GM21737 (cell line): ENCODE results near the gene HEXD.

Experiments
- ATAC-seq: cut with Tn5 transposase; IDR thresholded peaks from one replicate; pipeline ENCODE4 v1.9.1; 2021; ENCODE audit warnings: mild to moderate bottlenecking, moderate library complexity; ENCODE audit not compliant: unreplicated experiment

HEXD gene

DNA sequence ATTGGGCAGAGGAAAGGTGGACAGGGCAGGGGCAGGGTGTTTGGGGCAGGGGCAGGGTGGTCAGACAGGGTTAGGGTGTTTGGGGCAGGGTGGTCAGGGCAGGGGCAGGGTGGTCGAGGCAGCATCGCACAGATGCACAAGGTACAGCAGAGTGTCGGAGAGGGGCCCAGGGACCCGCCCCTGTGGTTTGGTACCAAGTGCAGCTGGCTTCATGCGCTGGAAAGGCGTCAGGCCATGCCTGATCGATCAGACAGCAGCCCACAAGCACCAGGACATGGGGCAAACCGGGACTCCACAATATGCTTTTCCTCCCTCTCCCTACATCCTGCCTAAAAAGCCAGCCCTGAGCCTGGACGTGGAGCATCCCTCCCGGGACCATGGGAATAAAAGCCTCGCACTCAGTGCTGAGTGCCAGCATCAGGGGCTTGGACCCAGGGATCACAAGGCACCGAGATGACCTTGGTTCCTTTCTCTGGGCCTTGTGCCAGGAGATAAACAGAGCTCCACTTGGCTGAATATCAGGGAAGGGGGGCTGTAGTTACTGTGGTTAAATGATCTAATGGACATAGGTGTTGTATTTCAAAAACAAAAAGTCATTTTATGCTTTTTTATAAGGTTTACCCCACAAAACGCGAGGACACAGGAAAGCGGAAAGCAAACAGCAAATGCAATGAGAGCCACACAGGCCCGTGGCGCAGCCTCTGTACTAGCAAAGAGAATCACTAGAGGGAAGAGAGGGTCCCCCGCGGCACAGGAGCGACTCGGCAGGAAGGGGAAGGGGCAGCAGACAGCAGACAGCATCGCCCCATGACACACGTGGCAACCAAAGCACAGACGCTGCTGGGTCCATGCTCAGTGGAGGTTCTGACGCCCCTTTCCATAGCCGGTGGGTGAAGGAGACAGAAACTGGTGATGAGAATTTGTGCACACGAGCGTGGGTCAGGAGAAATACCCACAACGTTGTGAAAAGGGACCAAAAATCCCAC is 5.3 kb upstream of the HEXD start:
- ATAC-seq = no peak

DNA sequence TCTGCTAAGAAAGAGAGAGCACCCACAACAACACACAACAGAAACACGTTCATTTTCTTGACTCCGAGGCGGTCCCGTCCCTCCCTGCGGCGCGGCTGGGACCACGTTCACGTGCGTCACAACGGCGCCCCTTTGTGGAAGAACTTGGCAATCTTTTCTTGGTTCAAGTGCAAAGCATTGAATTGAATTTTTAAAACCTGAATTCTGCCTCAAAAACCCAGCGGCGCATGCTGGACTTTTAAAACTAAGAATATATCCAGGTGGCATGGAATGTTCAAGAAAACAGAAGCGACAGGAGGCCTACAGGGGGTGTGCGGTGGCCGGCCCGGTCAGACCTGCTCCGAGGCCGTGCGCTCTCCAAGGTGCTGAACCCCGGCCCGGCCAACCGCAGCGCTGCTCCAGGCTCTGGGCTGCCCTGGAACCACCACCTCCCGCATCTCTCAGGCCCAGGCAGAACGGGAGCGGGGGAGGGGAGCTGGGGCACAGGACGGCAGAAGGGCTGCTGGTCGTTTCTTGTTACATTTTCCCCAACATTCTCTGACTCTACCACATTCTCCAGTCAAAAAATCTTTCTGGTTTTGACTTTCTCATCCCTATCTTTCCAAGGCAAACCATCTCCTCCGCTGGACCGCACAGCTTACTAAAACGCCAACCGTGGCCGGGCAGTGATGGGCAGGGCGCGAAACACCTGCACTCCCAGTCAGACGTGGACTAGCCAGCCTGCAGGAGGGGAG is 3.4 kb upstream of the HEXD start:
- no peak for ATAC-seq

DNA sequence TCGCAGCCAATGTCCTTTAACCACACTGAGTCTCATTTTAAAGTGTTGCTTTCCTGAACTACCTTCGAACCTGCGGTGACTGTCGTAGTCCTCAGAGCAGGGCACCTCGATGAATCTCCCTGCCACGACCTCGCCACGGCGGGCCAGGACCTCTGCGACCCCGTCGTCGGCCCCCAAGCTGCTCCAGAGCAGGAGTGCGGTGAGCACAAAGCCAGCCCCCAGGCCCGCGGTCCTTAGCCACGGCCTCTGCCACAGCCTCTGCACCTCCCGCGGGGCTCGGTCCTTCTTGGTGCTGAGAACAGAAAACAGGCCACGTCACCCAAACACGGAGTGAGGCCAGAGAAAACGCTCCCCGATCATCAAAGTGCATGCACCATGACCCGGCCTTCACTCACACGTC is 2.8 kb upstream of the HEXD start:
- ATAC-seq = no peak

DNA sequence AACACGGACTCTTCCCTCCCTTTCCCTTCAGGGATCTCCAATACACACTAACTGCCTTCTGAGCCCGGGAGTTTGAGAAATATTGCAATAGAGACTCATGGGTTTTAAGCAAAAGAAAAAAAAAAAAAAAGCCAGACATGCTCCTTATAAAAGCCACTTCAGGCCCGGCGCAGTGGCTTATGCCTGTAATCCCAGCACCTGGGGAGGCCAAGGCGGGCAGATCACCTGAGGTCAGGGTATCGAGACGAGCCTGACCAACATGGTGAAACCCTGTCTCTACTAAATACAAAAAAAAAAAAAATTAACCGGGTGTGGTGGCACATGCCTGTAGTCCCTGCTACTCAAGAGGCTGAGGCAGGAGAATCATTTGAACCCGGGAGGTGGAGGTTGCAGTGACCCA is 2.4 kb upstream of the HEXD start:
- no peak for ATAC-seq

DNA sequence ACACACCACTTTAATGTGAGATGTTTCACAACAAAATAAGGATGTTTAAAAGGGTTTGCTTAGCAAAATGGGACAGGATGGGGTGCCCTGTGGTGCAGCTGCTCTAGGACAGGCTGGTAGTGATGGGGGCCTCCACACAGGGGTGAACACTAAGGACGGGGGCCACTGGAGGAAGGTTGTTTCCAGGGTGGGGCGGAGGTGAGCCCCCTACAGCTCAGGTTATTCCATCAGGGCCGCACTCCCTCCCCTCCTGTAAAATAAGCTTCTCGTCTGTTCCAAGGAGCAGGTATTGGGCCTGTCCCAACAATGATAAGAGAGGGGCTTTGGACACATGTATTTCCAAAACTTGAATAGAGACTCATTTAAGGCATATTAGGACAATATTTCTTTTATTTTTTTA is 1.9 kb upstream of the HEXD start:
- ATAC-seq = no peak

DNA sequence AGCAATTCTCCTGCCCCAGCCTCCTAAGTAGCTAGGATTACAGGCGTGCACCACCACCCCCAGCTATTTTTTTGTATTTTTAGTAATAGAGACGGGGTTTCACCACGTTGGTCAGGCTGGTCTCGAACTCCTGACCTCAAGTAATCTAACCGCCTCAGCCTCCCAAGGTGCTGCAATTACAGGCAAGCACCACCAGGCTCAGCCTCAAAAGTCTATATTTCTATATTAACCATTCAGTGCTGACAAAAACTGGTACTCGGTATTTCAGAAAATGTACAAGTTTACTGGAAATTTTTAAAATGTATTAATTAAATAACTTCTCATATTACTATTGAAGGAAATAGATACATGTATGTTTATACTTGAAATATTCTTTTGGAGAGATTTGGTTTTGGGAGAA is 1.4 kb upstream of the HEXD start:
- ATAC-seq = no peak

DNA sequence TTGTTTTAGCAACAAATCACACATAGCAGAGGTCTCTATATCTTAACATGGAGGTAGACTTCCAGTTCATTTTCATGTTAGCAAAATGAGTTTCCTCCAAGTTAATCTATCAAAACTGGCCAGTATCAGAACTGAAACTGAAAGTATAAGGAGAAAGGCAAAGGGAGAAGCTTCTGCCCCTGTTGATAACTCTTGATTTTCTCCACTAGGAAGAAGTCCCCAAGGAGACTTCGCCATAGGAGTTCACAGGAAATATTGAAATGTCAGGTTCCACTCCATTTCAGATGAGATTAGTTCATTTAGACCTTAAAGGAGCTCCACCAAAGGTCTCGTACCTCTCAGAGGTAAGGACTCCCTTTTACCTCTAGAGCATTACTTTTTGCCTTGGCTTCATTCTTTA is 1.4 kb downstream of the HEXD start:
- ATAC-seq = no peak

DNA sequence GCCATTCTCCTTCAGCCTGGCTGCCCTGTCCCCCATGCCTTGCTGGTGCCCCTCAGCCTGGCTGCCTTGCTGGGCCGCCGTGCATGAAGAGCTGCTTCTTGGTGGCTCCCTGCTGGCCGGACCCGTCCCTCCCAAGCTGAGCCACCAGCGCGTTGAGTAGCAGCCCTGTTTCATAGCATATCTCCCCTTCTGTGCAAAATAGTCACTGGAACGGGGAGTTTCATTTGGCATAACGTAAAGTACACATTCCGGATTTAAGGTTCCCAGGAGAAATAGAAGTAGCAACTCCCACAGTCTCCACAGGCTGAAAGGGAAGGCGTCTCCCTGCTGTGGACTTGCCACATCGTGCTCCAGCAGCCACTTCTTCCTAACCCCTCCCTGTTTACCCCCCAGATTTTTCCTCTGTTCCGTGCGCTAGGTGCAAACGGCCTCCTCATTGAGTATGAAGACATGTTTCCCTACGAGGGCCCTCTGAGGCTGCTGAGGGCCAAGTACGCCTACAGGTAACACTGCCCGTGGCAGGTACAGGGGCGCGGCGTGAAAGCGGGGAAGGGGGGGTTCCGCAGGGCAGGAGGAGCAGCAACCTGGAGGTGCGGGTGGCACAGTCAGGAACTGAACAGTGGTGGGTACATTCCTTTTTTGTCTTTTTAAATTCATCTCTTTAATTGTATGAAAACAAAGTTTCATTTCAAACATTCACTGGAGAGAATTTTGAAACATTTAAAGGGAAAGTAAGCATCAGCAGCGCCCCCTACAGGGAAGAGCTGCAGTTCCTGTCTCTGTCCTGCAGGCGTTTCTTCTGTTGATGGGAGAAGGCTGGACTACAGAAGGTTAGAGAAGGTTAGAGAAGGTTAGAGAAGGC is 6.1 kb downstream of the HEXD start:
- no peak for ATAC-seq

DNA sequence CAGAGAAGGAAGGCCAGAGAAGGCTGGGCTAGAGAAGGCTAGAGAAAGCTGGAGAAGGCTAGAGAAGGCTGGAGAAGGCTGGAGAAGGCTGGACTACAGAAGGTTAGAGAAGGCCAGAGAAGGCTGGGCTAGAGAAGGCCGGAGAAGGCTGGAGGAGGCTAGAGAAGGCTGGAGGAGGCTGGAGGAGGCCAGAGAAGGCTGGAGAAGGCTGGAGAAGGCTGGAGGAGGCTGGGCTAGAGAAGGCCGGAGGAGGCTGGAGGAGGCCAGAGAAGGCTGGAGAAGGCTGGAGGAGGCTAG is 6.7 kb downstream of the HEXD start:
- no peak for ATAC-seq

DNA sequence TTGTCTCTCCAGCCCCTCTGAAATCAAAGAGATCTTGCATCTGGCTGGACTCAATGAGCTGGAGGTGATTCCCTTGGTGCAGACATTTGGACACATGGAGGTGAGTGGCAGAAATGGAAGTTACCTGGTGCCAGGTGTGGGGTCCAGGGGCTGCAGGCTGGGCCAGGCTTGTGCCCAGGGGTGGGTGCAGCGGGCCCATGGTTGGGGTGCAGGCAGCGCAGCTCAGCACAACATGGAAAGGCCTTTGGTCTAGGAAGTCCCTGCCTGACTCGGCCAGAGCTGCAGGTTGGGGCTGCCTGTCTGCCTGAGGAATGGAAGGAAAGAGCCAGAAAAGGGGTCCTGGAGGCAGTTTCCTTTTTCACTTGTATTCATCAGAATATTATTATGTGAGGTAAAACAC is 10.4 kb downstream of the HEXD start:
- no peak for ATAC-seq

DNA sequence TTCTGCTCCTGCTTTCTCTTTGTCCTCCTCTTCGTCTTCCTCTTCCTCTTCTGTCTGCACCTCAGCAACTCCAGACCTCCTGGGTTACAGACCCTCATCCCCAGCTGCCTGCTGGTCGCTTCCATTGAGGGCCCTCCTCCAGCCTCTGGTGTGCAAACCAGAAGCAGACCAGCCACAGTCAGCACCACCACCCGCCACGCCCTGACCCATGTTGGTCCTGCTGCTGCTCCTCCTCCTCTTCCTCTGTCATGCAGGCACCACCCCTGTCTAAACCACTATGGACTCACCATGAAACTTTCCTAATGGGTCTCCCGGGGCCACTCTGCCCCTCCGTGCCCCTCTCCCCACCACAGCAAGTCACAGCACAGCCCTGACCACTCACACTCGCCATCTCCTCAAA is 11.7 kb downstream of the HEXD start:
- ATAC-seq = no peak

DNA sequence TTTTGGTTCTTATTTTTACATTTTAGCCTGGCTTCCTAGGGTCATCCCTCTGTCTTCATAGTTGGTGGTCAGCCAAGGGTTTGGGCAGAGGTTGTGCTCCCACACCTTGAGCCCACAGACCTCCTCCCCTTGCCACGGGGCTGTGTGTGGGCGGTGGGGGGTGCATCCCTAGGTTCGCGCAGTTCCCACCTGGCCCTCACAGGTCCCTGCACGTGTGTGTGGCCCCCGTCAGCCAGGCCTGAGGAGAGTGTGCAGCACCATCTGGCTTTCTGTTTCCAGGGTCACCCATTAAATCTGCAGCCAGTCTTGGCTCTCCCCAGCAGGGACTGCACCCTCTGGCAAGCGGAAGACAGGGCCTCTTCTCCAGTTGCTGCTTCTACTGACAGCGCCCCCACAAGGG is 13.9 kb downstream of the HEXD start:
- no peak for ATAC-seq

DNA sequence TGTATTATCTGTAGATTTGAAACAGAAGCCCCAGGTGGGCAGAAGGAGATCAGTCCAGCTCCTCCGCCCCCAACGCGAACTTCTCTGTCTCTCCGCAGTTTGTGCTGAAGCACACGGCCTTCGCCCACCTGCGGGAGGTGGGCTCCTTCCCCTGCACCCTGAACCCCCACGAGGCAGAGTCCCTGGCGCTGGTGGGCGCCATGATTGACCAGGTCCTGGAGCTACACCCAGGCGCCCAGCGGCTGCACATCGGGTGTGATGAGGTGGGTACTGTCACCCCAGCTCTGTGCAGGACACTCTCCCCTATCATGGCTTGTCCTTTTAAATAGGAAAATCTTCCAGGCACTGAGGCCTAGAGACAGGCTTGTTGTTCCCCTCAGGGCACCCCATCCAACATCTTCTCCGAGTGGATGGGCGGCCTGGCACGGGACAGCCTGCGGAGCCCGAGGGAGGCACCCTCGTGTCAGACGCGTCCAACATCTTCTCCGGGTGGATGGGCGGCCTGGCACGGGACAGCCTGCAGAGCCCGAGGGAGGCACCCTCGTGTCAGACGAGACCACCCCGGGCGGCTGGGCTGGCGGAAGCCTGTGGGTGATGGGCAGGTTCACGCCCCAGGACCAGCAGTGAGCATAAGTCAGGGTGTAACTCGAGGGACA is 15.5 kb downstream of the HEXD start:
- no peak for ATAC-seq

DNA sequence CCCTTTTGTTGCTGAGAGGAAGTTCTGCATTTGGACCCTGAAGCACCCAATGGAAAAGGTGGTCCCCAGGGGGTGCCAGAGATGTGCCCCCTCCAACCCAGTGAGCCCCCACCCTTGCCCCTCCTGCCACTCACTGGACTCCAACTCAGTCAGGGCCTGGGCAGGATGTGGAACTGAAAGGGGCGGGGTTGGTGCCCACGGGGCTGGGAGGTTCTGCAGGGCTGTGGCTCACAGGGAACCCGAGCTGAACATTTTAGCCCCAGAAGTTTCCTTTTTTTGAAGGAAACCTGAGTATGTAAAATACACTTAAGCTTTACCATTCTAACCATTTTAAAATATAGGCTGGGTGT is 16.0 kb downstream of the HEXD start:
- no peak for ATAC-seq

DNA sequence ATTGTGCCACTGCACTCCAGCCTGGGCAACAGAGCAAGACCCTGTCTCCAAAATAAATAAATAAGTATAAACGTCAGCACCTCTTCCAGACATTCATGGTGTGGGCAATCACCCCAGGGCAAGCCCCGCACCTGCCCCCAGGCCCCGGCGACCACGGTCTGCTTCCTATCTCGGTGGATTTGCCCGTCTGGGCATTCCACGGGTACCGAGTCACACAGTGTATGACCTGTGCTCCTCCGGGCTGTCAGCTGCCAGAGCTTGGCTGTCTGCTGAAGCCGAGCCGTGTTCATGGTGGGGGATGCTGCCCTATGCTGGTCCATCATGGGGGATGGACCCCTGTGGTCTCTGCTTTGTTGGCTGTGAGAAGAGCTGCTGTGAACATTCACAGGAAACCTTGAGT is 17.0 kb downstream of the HEXD start:
- no peak for ATAC-seq

DNA sequence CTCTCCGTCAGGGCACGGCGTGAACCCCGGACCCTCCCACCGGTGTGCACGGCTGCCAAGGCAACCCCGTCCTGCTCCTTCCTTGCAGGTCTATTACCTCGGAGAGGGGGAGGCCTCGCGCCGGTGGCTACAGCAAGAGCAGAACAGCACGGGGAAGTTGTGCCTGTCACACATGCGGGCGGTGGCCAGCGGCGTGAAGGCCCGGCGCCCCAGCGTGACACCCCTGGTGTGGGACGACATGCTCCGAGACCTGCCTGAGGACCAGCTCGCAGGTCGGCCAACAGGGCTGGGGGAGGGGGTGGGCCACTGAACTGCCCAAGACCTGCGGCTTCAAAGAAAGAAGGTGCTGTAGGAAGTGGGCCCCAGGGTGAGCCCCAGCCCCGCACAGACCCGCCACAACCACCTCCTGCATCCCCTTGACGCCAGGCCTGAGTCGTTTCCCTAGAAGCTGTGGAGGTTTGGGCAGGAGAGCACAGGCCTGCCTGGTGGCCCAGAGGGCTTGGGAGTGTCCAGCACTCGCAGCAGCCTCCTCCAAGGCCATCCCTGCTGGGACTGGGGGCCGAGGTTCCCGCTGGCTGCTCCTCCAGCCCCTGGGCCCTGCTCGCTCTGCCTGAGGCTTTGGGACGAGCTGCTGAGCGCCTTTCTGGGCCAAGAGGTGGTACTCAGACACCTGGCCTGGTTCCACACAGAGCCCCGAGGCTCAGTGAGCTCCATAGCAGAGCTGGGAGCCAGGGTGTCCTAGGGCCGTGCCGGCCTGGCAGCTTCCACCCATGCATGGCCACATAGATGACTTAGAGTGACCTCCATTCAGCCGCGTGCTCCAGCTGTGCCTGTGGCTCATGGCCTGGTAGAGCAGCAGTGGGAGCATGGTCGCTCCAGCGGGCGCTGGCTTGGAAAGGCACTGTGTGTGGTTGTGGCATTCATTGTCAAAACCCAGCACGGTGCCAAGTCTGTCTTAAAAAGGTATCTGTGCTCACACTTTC is 17.7 kb downstream of the HEXD start:
- ATAC-seq = no peak

DNA sequence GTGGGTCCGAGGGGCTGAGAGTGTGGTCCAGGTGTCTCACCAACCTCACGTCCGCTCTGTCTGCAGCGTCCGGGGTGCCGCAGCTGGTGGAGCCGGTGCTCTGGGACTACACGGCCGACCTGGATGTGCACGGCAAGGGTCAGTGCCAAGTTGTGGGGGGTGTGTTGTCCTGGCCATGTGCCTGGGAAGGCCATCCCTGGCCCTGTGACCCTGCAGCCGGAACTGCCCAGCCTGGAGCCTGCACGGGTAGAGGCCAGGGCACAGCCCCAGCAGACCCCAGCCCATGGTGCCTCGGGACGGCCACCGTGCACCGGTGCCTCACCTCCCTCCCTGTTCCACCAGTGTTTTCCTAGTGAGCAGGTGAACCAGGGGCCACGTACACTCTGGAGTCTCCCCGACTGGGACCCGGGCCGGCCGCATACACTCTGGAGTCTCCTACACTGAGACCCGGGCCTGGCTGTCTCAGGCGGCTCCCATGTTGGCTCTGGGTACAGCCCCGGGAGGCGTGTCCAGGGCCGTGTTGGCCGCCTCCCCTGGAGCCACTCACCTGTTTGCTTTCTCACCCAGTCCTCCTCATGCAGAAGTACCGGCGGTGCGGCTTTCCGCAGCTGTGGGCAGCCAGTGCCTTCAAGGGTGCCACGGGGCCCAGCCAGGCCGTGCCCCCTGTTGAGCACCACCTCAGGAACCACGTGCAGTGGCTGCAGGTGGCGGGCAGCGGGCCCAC is 18.6 kb downstream of the HEXD start:
- no peak for ATAC-seq

DNA sequence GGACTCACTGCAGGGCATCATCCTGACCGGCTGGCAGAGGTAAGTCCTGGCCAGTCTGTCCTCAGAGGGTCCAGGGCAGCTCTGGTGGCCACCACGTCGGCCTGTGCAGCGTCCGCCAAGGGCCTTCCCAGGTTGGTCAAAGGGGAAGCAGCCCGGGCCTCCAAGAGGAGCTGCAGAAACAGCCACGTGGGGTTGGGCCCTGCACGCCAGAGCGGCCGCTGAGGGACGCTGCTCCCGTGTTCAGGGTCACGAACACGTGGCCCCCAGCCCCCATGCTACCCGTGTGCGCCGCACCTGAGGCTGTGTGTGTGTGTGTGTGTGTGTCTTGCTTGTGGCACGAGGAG is 19.1 kb downstream of the HEXD start:
- ATAC-seq = no peak

DNA sequence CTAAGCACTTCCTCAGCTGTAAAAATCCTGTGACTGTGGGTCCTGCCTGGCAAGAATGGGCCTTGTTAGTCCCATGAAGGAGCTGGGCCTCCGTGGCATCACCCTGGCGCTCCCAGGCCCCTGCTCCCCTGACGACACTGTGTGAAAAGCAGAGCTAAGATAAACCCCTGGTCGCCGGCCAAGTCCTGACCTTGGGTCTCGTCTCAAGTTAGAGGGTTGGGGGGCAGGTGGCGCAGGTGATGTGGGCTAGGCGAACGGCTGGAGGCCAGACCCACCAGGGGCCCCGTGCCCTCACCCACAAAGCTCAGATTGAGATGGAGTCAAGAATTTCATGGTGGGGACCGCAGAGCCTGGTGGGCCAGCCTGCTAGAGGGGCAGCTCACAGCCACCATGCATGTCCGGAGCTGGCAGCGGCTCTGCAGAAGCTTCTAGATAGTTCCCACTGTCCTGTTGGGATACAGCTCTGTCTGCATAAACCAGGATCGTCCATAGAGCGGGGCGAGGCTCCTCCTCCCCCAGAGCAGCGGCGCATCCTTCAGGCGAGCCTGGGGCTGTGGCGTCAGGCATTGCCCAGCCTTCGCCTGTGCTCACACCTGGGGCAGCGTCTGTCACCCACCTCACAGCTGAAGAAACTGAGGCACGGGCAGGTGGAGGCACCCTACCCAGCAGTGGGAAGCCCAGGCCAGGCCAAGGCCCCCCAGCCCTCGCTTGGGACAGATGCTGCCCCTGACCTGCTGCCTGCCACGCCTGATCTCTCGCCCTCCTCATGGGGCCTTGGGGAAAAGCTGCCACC is 20.4 kb downstream of the HEXD start:
- ATAC-seq = no peak
